Astrocyte of the cerebellum (primary cell): Measurements from ENCODE around the gene DNMT3B.
A peak's percentile ranks its signal among the peaks of the same experiment; 100 is the strongest.

ENCODE experiments used
- DNase-seq: peaks from one replicate; pipeline ENCODE4 v3.0.0-alpha.2; 2011; ENCODE audit warnings: low read depth
- H3K4me3 ChIP-seq: 2 replicates; pipeline ENCODE4 v1.5.1; 2011; ENCODE audit warnings: mild to moderate bottlenecking, low read depth, low read length, moderate library complexity
- in situ Hi-C: cut with HindIII; loops from 2 replicates; pipeline ENCODE4 v1.10.0; 2017; ENCODE audit warnings: low sequenced_read_pairs
- TF ChIP-seq, protein P1 (sequence below): IDR thresholded peaks from 2 replicates; pipeline ENCODE4 v1.5.1; 2012; ENCODE audit warnings: low read length, low read depth, moderate library complexity, mild to moderate bottlenecking; ENCODE audit errors: missing control alignments

The DNMT3B gene

DNA sequence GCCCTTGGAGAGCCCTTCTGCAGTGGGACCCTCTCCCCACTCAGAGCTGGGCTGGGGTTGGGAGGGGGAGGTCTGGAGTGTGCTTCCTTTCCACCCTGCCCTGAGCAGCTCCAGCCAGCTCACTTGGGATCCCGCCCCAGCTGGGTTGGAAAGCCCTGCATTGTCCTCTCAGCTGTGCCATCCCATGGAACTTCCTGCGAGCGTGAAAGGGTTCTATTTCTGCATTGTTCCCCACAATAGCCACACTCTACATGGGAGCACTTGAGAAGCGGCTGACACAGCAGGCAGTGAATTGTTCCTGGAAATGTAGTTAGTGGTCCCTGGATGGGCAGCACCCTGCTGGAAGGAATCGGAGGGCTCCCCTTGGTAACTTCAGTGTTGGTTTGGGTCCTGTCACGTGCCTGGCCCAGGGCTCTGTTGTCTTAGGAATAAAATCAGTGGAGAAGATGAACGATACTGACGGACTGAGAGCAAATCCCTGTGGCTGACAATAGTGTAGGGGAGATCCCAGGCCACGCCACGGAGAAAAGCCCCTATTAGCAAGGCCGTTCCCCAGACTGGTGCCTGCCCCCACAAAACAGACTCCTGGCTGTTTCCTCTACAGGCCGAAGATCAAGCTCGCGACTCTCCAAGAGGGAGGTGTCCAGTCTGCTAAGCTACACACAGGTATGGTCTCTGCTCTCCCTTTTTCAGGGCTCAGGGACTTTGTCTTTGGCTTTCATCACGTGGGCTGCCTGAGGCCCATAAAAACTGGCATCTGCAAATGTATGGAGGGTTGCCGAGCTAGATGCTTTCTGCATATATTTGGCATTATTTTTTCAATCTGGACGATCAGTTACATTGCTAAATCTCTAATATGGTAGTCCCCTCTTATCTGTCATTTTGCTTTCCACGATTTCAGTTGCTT lies 18.8 kb downstream of the DNMT3B start:
- no peak for DNase-seq
- in situ Hi-C loops = loop anchor here (10.0 kb wide), 1 partner anchor 266 kb away; no protein-coding TSS in a partner anchor
- H3K4me3 ChIP-seq = no peak overlapping the region
- TF ChIP-seq, protein P1, sequence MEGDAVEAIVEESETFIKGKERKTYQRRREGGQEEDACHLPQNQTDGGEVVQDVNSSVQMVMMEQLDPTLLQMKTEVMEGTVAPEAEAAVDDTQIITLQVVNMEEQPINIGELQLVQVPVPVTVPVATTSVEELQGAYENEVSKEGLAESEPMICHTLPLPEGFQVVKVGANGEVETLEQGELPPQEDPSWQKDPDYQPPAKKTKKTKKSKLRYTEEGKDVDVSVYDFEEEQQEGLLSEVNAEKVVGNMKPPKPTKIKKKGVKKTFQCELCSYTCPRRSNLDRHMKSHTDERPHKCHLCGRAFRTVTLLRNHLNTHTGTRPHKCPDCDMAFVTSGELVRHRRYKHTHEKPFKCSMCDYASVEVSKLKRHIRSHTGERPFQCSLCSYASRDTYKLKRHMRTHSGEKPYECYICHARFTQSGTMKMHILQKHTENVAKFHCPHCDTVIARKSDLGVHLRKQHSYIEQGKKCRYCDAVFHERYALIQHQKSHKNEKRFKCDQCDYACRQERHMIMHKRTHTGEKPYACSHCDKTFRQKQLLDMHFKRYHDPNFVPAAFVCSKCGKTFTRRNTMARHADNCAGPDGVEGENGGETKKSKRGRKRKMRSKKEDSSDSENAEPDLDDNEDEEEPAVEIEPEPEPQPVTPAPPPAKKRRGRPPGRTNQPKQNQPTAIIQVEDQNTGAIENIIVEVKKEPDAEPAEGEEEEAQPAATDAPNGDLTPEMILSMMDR = no peak

DNA sequence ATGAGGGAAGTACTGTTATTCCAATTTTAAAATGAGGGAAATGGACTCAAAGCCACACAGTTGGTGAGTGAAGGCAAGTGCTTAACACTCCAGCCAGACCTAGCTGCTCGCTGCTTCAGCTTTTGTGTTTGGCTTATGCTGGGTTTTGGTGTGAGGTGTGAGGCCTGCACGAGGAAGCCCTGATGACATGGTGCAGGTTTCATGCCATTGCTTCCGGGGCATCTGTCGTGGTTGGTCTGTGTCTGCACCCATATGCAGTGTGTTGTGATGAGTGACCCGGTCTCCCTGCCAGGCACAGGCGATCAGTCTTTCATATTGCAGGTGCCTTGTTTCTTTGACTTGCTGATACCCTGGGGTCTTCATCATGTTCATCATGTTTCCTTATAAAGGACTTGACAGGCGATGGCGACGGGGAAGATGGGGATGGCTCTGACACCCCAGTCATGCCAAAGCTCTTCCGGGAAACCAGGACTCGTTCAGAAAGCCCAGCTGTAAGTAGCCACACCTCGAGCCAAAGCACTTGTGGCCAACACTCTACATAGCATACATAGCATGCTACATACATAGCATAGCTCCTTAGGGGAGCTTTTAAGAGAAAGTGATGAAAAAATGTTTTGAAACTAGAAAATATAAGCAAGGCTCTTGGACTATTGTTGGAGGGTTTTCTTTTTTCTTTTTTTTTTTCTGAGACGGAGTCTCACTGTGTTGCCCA lies 22.3 kb downstream of the DNMT3B start:
- no peak overlapping the region for H3K4me3 ChIP-seq
- TF ChIP-seq, protein P1 = no peak
- in situ Hi-C loops = loop anchor here (10.0 kb wide), 1 partner anchor 270 kb away; no protein-coding TSS in a partner anchor
- DNase-seq = no peak

DNA sequence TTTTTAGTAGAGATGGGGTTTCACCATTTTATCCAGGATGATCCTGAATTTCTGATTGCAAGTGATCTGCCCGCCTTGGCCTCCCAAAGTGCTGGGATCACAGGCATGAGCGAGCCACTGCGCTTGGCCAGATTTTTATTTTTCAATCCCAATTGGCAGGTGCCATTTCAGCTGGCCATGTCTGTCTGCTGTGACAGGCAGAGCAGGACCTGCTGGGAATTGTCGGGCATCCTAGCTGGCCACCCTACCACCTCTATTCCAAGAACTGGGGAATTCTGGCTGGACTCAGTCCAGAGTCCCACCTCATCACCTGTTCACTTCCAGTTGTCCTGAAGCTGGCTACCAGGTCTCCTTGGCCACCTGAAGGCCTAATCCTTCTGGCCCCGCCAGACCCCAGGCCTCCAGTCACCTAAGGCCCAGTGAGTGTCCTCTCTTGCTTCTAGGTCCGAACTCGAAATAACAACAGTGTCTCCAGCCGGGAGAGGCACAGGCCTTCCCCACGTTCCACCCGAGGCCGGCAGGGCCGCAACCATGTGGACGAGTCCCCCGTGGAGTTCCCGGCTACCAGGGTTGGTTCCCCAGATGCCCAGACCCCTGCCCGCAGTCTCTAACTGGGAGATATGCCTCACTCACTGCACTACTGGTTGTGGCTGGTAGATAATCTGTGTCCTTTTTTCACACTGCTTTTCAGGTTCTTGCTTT lies 24.0 kb downstream of the DNMT3B start:
- TF ChIP-seq, protein P1 = no peak
- in situ Hi-C loops = loop anchor here (10.0 kb wide), 1 partner anchor 271 kb away; no protein-coding TSS in a partner anchor
- no peak for DNase-seq
- H3K4me3 ChIP-seq = no peak overlapping the region

DNA sequence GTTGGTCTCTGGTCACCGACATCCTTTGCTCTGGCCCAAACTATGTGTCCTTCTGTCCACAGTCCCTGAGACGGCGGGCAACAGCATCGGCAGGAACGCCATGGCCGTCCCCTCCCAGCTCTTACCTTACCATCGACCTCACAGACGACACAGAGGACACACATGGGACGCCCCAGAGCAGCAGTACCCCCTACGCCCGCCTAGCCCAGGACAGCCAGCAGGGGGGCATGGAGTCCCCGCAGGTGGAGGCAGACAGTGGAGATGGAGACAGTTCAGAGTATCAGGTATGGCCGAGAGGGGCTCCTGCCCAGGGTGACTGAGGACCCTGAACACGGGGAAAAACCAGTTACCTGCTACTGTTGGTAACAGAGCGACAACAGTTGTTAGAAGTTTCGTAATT lies 25.0 kb downstream of the DNMT3B start:
- in situ Hi-C loops = loop anchor here (10.0 kb wide), 1 partner anchor 272 kb away; no protein-coding TSS in a partner anchor
- TF ChIP-seq, protein P1 = no peak

DNA sequence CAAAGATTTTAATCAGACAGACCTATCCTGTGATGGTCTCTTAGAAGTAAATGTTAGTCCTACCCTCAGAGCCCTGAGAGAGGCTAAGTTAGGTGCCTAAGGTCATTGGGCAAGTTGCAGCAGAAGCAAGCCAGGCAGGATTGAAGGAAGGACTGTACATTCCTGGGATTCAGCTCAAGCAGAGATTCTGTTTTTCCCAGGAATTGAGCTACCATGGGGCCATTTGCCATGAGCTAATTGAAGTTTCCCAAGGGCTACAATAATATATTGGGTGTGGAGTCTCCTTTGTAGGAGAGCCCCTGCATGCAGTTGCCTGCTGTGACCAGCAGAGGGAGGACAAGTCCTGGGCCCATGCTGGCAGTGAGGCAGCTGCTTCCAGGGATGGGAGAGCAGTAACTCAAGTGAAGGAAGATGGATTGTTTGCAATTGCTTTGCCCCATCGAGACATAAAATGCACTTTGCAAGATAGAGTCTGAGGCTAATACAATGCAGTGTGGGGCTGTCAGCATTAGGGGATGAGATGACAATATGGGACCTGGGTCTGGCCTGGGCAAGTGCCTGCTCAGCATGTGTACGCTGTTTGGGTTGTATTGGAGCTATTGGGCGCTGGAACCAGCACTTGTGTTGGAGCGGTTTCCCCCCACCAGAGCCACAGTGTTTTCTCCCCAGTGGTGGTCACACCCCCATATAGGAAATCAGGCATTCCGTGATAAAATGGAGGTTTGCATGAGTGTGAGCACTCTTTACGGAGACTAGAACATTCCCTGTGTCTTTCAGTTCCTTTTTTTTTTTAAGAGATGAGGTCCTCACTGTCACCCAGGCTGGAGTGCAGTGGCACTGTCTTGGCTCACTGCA lies 27.9 kb downstream of the DNMT3B start:
- peak; percentile 54 for DNase-seq
- in situ Hi-C loops = loop anchor here (10.0 kb wide), 1 partner anchor 275 kb away; no protein-coding TSS in a partner anchor
- TF ChIP-seq, protein P1 = peak; percentile 100
- no peak overlapping the region for H3K4me3 ChIP-seq

More for the DNA sequence above, 25.0 kb downstream of the DNMT3B start:
- no peak overlapping the region for H3K4me3 ChIP-seq
- DNase-seq = no peak
